Lung (tissue), 12 donors: ENCODE results near the gene DGKA. TPM values are rescaled to one million over a fixed set of nuclear protein-coding genes. Genes with fewer than 3 reads are reported as not detected.
"Not testable (repeated sequence)": the region's sequence is repeated elsewhere in the genome, so short reads cannot be mapped to it uniquely, and the experiment has no call there.

Experiments
- ATAC-seq: fragments of 200-7000 bp; cut with Tn5 transposase; one replicate; pipeline ENCODE4 v1.9.1; 2020; ENCODE audit warnings: moderate number of reproducible peaks; ENCODE audit not compliant: insufficient read depth, low FRiP score
- DNase-seq, 3 donors: peaks; one replicate each; pipeline ENCODE4 v3.0.0-alpha.2; 2013 to 2017
- H3K27ac ChIP-seq, 2 donors: one replicate each; pipeline ENCODE4 v1.5.1; 2013; ENCODE audit warnings: mild to moderate bottlenecking in 2 of 2, moderate library complexity in 2 of 2, control low read depth in 1 of 2, inconsistent platforms in 1 of 2, low read depth in 1 of 2, low read length in 1 of 2
- H3K27me3 ChIP-seq, 3 donors: one replicate each; pipeline ENCODE4 v1.5.1; 2013; ENCODE audit warnings: low read length in 2 of 3; ENCODE audit not compliant: control insufficient read depth in 3 of 3, insufficient read depth in 3 of 3
- H3K36me3 ChIP-seq, 4 donors: one replicate each; pipeline ENCODE4 v1.5.1; 2013; ENCODE audit warnings: low read length in 4 of 4, mild to moderate bottlenecking in 1 of 4, moderate library complexity in 1 of 4; ENCODE audit not compliant: control insufficient read depth in 4 of 4, insufficient read depth in 4 of 4
- H3K4me1 ChIP-seq, 5 donors: one replicate each; pipeline ENCODE4 v1.5.1; 2013; ENCODE audit warnings: low read length in 5 of 5, mild to moderate bottlenecking in 2 of 5, moderate library complexity in 1 of 5; ENCODE audit not compliant: control insufficient read depth in 5 of 5, insufficient read depth in 5 of 5
- H3K4me3 ChIP-seq: one replicate; pipeline ENCODE4 v1.5.1; 2013; ENCODE audit warnings: mild to moderate bottlenecking, control low read depth, moderate library complexity
- H3K9ac ChIP-seq, 2 donors: one replicate each; pipeline ENCODE4 v1.5.1; 2013; ENCODE audit warnings: low read length in 2 of 2, control low read depth in 1 of 2; ENCODE audit not compliant: insufficient read depth in 1 of 2
- H3K9me3 ChIP-seq, 4 donors: one replicate each; pipeline ENCODE4 v1.5.1; 2013; ENCODE audit warnings: low read length in 3 of 4, mild to moderate bottlenecking in 1 of 4, moderate library complexity in 1 of 4; ENCODE audit not compliant: control insufficient read depth in 4 of 4, insufficient read depth in 3 of 4
- CTCF ChIP-seq: IDR thresholded peaks from 2 replicates; pipeline ENCODE4 v1.5.1; 2012; ENCODE audit warnings: mild to moderate bottlenecking; ENCODE audit errors: control extremely low read depth, extremely low read depth
- WGBS, 2 donors: extraction: QIAGEN DNeasy Blood & Tissue Kit; methylation state at CpG; one replicate each; pipeline ENCODE4 v1.1.7; 2013; 5-methylcytosine and 5-hydroxymethylcytosine counted together
- polyA plus RNA-seq, 2 donors: library from polyadenylated mRNA; stranded (reverse); fragments of 200-250 nt; gene quantifications; one replicate each; pipeline ENCODE4 v1.2.1, GENCODE V29; 2013
- total RNA-seq, 2 donors: library from RNA; depleted of rRNA in 1 of 2; stranded (reverse); fragments of >200 nt in 1 of 2; gene quantifications; one replicate each; pipeline ENCODE4 v1.2.1, GENCODE V29; 2014 to 2021
- donor health status: control.
- donor health status: control.
- donor health status: Bipolar disorder and iron deficiency.
- donor health status: healthy.
- donor health status: DM: yes; HTN: yes; CAD: no.

Gene DGKA
- total and polyA plus RNA-seq, 4 donors: 19.3 to 41.1 (median 30.8) TPM

GRCh38 chr12:56001487-56002100, 70.6 kb downstream of the DGKA start:
- WGBS, 2 donors: 71 to 80% methylated on average over 7 of the region's 7 CpGs
- H3K27ac ChIP-seq: no peak overlapping the region
- peaks cover 0 to 12% (median 5%) of the 10 kb centered on the region in 5 donors for H3K4me1 ChIP-seq
- ATAC-seq (no peak), DNase-seq (peak in 1 of 3 donors; percentile 35)
- no peak overlapping the region for H3K9ac ChIP-seq
- H3K36me3 ChIP-seq: peaks cover 0 to 20% (median 8%) of the 10 kb centered on the region in 4 donors
- no peak overlapping the region for H3K4me3 ChIP-seq
- H3K27me3 ChIP-seq: no peaks in the 10 kb centered on the region
- TF ChIP-seq CTCF: no peak
- no peaks in the 10 kb centered on the region for H3K9me3 ChIP-seq

- H3K27me3 ChIP-seq, H3K4me1 ChIP-seq, H3K4me3 ChIP-seq, ATAC-seq, H3K27ac ChIP-seq, DNase-seq, H3K9me3 ChIP-seq, H3K9ac ChIP-seq: not testable (repeated sequence)
- peaks cover 0 to 20% (median 8%) of the 10 kb centered on the region in 4 donors for H3K36me3 ChIP-seq
- 79 to 88% methylated on average over 5 of the region's 5 CpGs for WGBS, 2 donors
Observed at GRCh38 chr12:56003376-56003775, 72.4 kb downstream of the DGKA start.

Other genes starting within 250 kb of the DGKA start
- gene ITGA7, start 223.3 kb upstream of the DGKA start, total RNA-seq: 10 to 100 TPM; 13.5 to 28.4 TPM
- gene ITGA7, start 223.3 kb upstream of the DGKA start, polyA plus RNA-seq: 10 to 100 TPM in 1 of 2 donors, 1 to 10 TPM in 1; 8.2 to 22.0 TPM
- 100 to 1,000 TPM in 1 of 2 donors, 10 to 100 TPM in 1; 53.9 to 132 TPM for gene BLOC1S1, start 215.1 kb upstream of the DGKA start, total RNA-seq
- gene BLOC1S1, start 215.1 kb upstream of the DGKA start, polyA plus RNA-seq: 100 to 1,000 TPM; 351 to 374 TPM
- 1 to 10 TPM; 4.4 to 5.4 TPM for gene RDH5, start 210.8 kb upstream of the DGKA start, total RNA-seq
- 1 to 10 TPM; 3.1 to 3.4 TPM for gene RDH5, start 210.8 kb upstream of the DGKA start, polyA plus RNA-seq
- gene CD63, start 202.2 kb upstream of the DGKA start, total RNA-seq: 1,000 to 10,000 TPM in 1 of 2 donors, 100 to 1,000 TPM in 1; 516 to 1,425 TPM
- gene CD63, start 202.2 kb upstream of the DGKA start, polyA plus RNA-seq: 1,000 to 10,000 TPM; 1,829 to 2,824 TPM
- gene GDF11, start 188.0 kb upstream of the DGKA start, total RNA-seq: 1 to 10 TPM; 2.8 to 8.3 TPM
- gene GDF11, start 188.0 kb upstream of the DGKA start, polyA plus RNA-seq: 1 to 10 TPM in 1 of 2 donors, under 1 TPM in 1; 0.93 to 3.5 TPM
- 10 to 100 TPM; 51.9 to 76.7 TPM for gene SARNP, start 113.4 kb upstream of the DGKA start, total RNA-seq
- gene SARNP, start 113.4 kb upstream of the DGKA start, polyA plus RNA-seq: 100 to 1,000 TPM in 1 of 2 donors, 10 to 100 TPM in 1; 87.7 to 102 TPM
- 10 to 100 TPM; 22.4 to 69.2 TPM for gene ORMDL2, start 113.1 kb upstream of the DGKA start, total RNA-seq
- 10 to 100 TPM; 94.6 to 98.1 TPM for gene ORMDL2, start 113.1 kb upstream of the DGKA start, polyA plus RNA-seq
- 10 to 100 TPM; 24.9 to 33.0 TPM for gene DNAJC14, start 101.6 kb upstream of the DGKA start, total RNA-seq
- 10 to 100 TPM; 15.8 to 30.7 TPM for gene DNAJC14, start 101.6 kb upstream of the DGKA start, polyA plus RNA-seq
- gene MMP19, start 88.2 kb upstream of the DGKA start, total RNA-seq: 10 to 100 TPM in 1 of 2 donors, 1 to 10 TPM in 1; 9.6 to 53.9 TPM
- gene MMP19, start 88.2 kb upstream of the DGKA start, polyA plus RNA-seq: 10 to 100 TPM in 1 of 2 donors, 1 to 10 TPM in 1; 9.3 to 92.1 TPM
- gene PYM1, start 3.3 kb upstream of the DGKA start, total RNA-seq: 10 to 100 TPM; 32.0 to 32.3 TPM
- gene PYM1, start 3.3 kb upstream of the DGKA start, polyA plus RNA-seq: 10 to 100 TPM; 37.7 to 44.9 TPM
- 1 to 10 TPM in 1 of 2 donors, under 1 TPM in 1; 0.43 to 1.7 TPM for gene PMEL, start 34.9 kb downstream of the DGKA start, total RNA-seq
- gene PMEL, start 34.9 kb downstream of the DGKA start, polyA plus RNA-seq: 1 to 10 TPM; 1.0 to 1.1 TPM
- gene CDK2, start 35.7 kb downstream of the DGKA start, total RNA-seq: 10 to 100 TPM; 27.4 to 28.0 TPM
- gene CDK2, start 35.7 kb downstream of the DGKA start, polyA plus RNA-seq: 10 to 100 TPM; 13.0 to 25.5 TPM
- 100 to 1,000 TPM; 113 to 118 TPM for gene RAB5B, start 42.9 kb downstream of the DGKA start, total RNA-seq
- 10 to 100 TPM; 64.5 to 70.0 TPM for gene RAB5B, start 42.9 kb downstream of the DGKA start, polyA plus RNA-seq
- 10 to 100 TPM; 17.7 to 26.2 TPM for gene SUOX, start 66.1 kb downstream of the DGKA start, total RNA-seq
- gene SUOX, start 66.1 kb downstream of the DGKA start, polyA plus RNA-seq: 10 to 100 TPM; 15.1 to 17.1 TPM
- gene IKZF4, start 89.9 kb downstream of the DGKA start, total RNA-seq: 10 to 100 TPM in 1 of 2 donors, 1 to 10 TPM in 1; 7.0 to 10.7 TPM
- 1 to 10 TPM; 3.3 to 3.5 TPM for gene IKZF4, start 89.9 kb downstream of the DGKA start, polyA plus RNA-seq
- gene RPS26, start 110.8 kb downstream of the DGKA start, total RNA-seq: 10 to 100 TPM; 53.1 to 94.2 TPM
- gene RPS26, start 110.8 kb downstream of the DGKA start, polyA plus RNA-seq: 1,000 to 10,000 TPM; 1,088 to 1,477 TPM
- gene ERBB3, start 149.0 kb downstream of the DGKA start, total RNA-seq: 100 to 1,000 TPM in 1 of 2 donors, 10 to 100 TPM in 1; 67.9 to 191 TPM
- gene ERBB3, start 149.0 kb downstream of the DGKA start, polyA plus RNA-seq: 10 to 100 TPM; 31.4 to 52.3 TPM
- gene PA2G4, start 173.4 kb downstream of the DGKA start, total RNA-seq: 10 to 100 TPM; 80.2 to 81.3 TPM
- 100 to 1,000 TPM in 1 of 2 donors, 10 to 100 TPM in 1; 97.6 to 137 TPM for gene PA2G4, start 173.4 kb downstream of the DGKA start, polyA plus RNA-seq
- gene RPL41, start 185.5 kb downstream of the DGKA start, total RNA-seq: 1,000 to 10,000 TPM; 1,569 to 3,132 TPM
- 1,000 to 10,000 TPM; 4,690 to 5,737 TPM for gene RPL41, start 185.5 kb downstream of the DGKA start, polyA plus RNA-seq
- 1 to 10 TPM; 2.5 to 7.9 TPM for gene ZC3H10, start 187.1 kb downstream of the DGKA start, total RNA-seq
- 1 to 10 TPM; 3.1 to 3.5 TPM for gene ZC3H10, start 187.1 kb downstream of the DGKA start, polyA plus RNA-seq
- gene ESYT1, start 197.1 kb downstream of the DGKA start, total RNA-seq: 100 to 1,000 TPM in 1 of 2 donors, 10 to 100 TPM in 1; 57.4 to 131 TPM
- 10 to 100 TPM; 23.5 to 71.0 TPM for gene ESYT1, start 197.1 kb downstream of the DGKA start, polyA plus RNA-seq
- gene MYL6B, start 221.4 kb downstream of the DGKA start, total RNA-seq: 10 to 100 TPM; 39.1 to 46.1 TPM
- gene MYL6B, start 221.4 kb downstream of the DGKA start, polyA plus RNA-seq: 10 to 100 TPM; 20.7 to 40.3 TPM
- gene MYL6, start 227.2 kb downstream of the DGKA start, total RNA-seq: 1,000 to 10,000 TPM; 1,471 to 1,783 TPM
- gene MYL6, start 227.2 kb downstream of the DGKA start, polyA plus RNA-seq: 1,000 to 10,000 TPM; 2,612 to 3,593 TPM